ENCODE results near the gene C1orf105. TPM values are rescaled to one million over a fixed set of nuclear protein-coding genes. Genes with fewer than 3 reads are reported as not detected.

Gene C1orf105
- total and polyA plus RNA-seq, 2 of the 13 experiments (the other 11 are each of a cell fraction or from before 2014, with no cell fraction given) = 0.15 to 0.45 TPM

GRCh38 chr1:172410027-172410426 is 10.5 kb upstream of the C1orf105 start:
- POLR2A ChIA-PET = no interaction called here
- no peaks in the 10 kb centered on the region for H3K4me1 ChIP-seq (ENCODE audit: insufficient read depth, low read length)
- BruUV-seq (replicated peaks) = no TSS peak
- 18% methylated on average over 1 of the region's 1 CpG for WGBS (ENCODE audit: low lambda C conversion rate)
- TF ChIP-seq DPF2 (CRISPR knock-in tag; IDR thresholded peaks at IDR 0.05; ENCODE audit: borderline replicate concordance, low read depth) (no peak), HNRNPK (IDR thresholded peaks at IDR 0.05; ENCODE audit: low read depth, low read length, poor library complexity, severe bottlenecking) (no peak), TAF1 (CRISPR knock-in tag; IDR thresholded peaks at IDR 0.05) (no peak)
- TF ChIP-seq, protein P1, sequence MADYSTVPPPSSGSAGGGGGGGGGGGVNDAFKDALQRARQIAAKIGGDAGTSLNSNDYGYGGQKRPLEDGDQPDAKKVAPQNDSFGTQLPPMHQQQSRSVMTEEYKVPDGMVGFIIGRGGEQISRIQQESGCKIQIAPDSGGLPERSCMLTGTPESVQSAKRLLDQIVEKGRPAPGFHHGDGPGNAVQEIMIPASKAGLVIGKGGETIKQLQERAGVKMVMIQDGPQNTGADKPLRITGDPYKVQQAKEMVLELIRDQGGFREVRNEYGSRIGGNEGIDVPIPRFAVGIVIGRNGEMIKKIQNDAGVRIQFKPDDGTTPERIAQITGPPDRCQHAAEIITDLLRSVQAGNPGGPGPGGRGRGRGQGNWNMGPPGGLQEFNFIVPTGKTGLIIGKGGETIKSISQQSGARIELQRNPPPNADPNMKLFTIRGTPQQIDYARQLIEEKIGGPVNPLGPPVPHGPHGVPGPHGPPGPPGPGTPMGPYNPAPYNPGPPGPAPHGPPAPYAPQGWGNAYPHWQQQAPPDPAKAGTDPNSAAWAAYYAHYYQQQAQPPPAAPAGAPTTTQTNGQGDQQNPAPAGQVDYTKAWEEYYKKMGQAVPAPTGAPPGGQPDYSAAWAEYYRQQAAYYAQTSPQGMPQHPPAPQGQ (CRISPR knock-in tag; IDR thresholded peaks at IDR 0.05; ENCODE audit: borderline replicate concordance) = no peak
- CTCF ChIA-PET (ENCODE audit: low intra/inter-chr PET ratio, low total read pairs) = no interaction called here
- in situ Hi-C loops (cut with HindIII; ENCODE audit: extremely low pct_ligation_motif_present, low pct_unique_long_range_greater_than_20kb) = no loop called here
- H3K4me3 ChIP-seq (replicated peaks in 1 of 3; ENCODE audit: insufficient read depth in 1 of 3, low read depth in 2 of 3, low read length in 3 of 3) = no peak overlapping the region
- no peaks in the 10 kb centered on the region for H3K27me3 ChIP-seq (ENCODE audit: control insufficient read depth in 1 of 2, insufficient read depth in 2 of 2, low read length in 2 of 2)
- FAIRE-seq (no peak), DNase-seq (ENCODE audit: low spot score) (no peak), ATAC-seq (no peak)
- no peak overlapping the region for H2AFZ ChIP-seq (ENCODE audit: low read length)
- H3K9ac ChIP-seq (ENCODE audit: insufficient read depth, low read depth, low read length) = no peak overlapping the region
- no peak overlapping the region for H3K27ac ChIP-seq (ENCODE audit: extremely low read length, insufficient read depth, low read length)
- no peaks in the 10 kb centered on the region for H4K20me1 ChIP-seq (ENCODE audit: insufficient read depth, low read length)
- intact Hi-C loops (cut with micrococcal nuclease; ENCODE audit: unreplicated experiment) = no loop called here
- H3K79me2 ChIP-seq (ENCODE audit: insufficient read depth, low read length) = no peaks in the 10 kb centered on the region
- no peaks in the 10 kb centered on the region for H3K9me3 ChIP-seq (ENCODE audit: low read length)
- no peaks in the 10 kb centered on the region for H3K36me3 ChIP-seq (replicated peaks in 1 of 2; ENCODE audit: control insufficient read depth in 1 of 2, insufficient read depth in 2 of 2, low read length in 2 of 2)
- H3K4me2 ChIP-seq (ENCODE audit: low read depth, low read length) = no peak overlapping the region

DNA sequence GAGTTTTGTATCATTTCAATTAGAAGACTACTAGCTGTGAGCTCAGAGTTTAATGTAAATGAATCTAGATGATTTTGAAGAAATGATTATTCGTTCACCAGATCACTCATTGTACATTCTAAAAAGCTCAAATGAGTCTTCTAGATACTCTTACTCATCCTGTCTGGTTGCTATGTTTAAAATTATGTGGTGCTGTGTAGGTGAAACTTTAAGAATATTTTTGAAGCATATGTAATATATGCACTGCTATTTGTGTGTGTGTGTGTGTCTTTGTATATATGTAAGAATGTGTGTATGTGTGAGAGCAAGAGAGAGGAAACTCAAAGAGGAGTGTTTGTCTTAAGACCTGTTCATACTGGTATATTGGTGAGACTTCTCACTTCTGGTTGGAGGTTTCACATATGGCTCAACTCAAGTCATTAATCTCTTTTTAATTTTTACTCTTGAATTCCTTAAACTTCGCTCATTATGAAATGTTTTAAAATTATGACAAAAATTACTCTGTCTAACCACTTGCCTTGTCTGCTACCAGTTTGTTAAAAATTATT is 8.6 kb upstream of the C1orf105 start:
- Histone ChIP-seq H3K4me3 (replicated peaks in 1 of 3; ENCODE audit: insufficient read depth in 1 of 3, low read depth in 2 of 3, low read length in 3 of 3) (no peak overlapping the region), H3K4me2 (ENCODE audit: low read depth, low read length) (no peak overlapping the region), H3K4me1 (ENCODE audit: insufficient read depth, low read length) (no peaks in the 10 kb centered on the region), H3K27ac (ENCODE audit: extremely low read length, insufficient read depth, low read length) (no peak overlapping the region), H2AFZ (ENCODE audit: low read length) (no peak overlapping the region), H3K36me3 (replicated peaks in 1 of 2; ENCODE audit: control insufficient read depth in 1 of 2, insufficient read depth in 2 of 2, low read length in 2 of 2) (no peaks in the 10 kb centered on the region), H3K9me3 (ENCODE audit: low read length) (no peaks in the 10 kb centered on the region), H3K9ac (ENCODE audit: insufficient read depth, low read depth, low read length) (no peak overlapping the region), H3K27me3 (ENCODE audit: control insufficient read depth in 1 of 2, insufficient read depth in 2 of 2, low read length in 2 of 2) (no peaks in the 10 kb centered on the region), H4K20me1 (ENCODE audit: insufficient read depth, low read length) (no peaks in the 10 kb centered on the region), H3K79me2 (ENCODE audit: insufficient read depth, low read length) (no peaks in the 10 kb centered on the region)
- ATAC-seq (no peak), FAIRE-seq (no peak), DNase-seq (ENCODE audit: low spot score) (no peak)
- intact Hi-C loops (cut with micrococcal nuclease; ENCODE audit: unreplicated experiment) = no loop called here
- in situ Hi-C loops (cut with HindIII; ENCODE audit: extremely low pct_ligation_motif_present, low pct_unique_long_range_greater_than_20kb) = no loop called here
- ChIA-PET POLR2A (no interaction called here), CTCF (ENCODE audit: low intra/inter-chr PET ratio, low total read pairs) (no interaction called here)
- no TSS peak for BruUV-seq (replicated peaks)
- 53% methylated on average over 2 of the region's 2 CpGs for WGBS (ENCODE audit: low lambda C conversion rate)
- TF ChIP-seq CBX1 (IDR thresholded peaks at IDR 0.05; ENCODE audit: low read depth) = no peak
- no peak for TF ChIP-seq ASH2L (IDR thresholded peaks at IDR 0.05; ENCODE audit: insufficient read length, low read depth, low read length)
- TF ChIP-seq RFX3 (CRISPR knock-in tag; IDR thresholded peaks at IDR 0.05) = no peak
- no peak for TF ChIP-seq USF2 (IDR thresholded peaks at IDR 0.05; ENCODE audit: low read depth, low read length)
- TF ChIP-seq USF2 (CRISPR knock-in tag; IDR thresholded peaks at IDR 0.05; ENCODE audit: borderline replicate concordance) = no peak
- no peak for TF ChIP-seq NKX3-1 (CRISPR knock-in tag; IDR thresholded peaks at IDR 0.05)
- TF ChIP-seq POLR2A (IDR thresholded peaks at IDR 0.05; ENCODE audit: insufficient read depth in 1 of 2, low read depth in 2 of 2, low read length in 2 of 2) = no peak
- no peak for TF ChIP-seq SIX4 (CRISPR knock-in tag; IDR thresholded peaks at IDR 0.05)
- no peak for TF ChIP-seq SMAD9 (CRISPR knock-in tag; IDR thresholded peaks at IDR 0.05)
- TF ChIP-seq ZNF317 (CRISPR knock-in tag; IDR thresholded peaks at IDR 0.05) = no peak

Data from HepG2 (cell line).